Measurements from ENCODE around the gene ITIH5.

The ITIH5 gene

DNA sequence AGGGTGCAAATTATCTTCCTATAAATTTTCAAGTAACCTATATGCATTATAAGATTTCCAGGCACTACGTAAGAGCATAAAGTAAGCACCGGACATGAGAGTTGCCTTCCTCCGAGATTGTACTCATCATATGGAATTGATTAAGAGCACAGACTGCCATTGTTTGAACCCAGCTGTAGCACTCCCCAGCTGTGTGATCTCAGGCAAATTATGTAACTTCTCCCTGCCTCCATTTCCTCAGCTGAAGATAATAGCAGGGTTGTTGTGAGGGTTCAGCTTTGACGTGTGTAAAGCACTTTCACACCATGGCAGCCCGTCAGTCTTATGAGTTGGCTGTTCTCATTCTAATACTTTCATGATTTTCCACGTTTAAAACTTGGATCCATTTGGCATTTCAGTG, 122.6 kb downstream of the ITIH5 start:
- DNase-seq: no peak

DNA sequence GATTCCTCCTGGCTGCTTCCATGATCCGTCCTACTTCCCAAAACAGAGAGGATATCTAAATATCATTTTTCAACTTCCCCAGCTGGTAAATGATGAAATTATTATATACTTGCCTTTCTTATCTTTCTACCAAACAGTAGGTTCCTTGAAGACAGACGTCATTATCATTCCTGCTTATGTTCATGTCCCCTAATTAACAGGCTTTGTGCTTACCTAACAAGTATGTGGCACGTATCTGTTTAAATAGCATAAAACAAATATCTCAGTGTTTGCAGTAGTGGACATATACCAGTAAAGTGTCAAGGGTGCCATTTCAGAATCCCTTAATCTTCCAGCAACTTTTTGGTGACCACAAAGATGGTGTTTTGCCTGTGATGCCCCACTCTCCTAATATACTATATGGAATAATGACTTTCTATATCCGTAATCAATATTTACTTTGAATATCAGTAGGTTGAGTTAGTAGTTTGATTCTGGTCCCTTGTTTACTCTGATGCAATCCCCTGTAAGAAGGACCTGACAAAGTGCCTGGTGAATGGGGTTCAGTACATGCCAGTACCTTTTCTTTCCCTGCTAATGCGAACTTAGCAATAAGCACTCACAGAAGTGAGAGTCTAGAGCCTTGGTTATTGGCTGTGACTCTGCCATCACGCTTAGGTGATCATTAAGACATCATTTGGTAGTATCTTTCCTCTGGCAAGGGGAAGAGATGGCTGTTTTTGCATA, 124.4 kb downstream of the ITIH5 start:
- no peak for DNase-seq

DNA sequence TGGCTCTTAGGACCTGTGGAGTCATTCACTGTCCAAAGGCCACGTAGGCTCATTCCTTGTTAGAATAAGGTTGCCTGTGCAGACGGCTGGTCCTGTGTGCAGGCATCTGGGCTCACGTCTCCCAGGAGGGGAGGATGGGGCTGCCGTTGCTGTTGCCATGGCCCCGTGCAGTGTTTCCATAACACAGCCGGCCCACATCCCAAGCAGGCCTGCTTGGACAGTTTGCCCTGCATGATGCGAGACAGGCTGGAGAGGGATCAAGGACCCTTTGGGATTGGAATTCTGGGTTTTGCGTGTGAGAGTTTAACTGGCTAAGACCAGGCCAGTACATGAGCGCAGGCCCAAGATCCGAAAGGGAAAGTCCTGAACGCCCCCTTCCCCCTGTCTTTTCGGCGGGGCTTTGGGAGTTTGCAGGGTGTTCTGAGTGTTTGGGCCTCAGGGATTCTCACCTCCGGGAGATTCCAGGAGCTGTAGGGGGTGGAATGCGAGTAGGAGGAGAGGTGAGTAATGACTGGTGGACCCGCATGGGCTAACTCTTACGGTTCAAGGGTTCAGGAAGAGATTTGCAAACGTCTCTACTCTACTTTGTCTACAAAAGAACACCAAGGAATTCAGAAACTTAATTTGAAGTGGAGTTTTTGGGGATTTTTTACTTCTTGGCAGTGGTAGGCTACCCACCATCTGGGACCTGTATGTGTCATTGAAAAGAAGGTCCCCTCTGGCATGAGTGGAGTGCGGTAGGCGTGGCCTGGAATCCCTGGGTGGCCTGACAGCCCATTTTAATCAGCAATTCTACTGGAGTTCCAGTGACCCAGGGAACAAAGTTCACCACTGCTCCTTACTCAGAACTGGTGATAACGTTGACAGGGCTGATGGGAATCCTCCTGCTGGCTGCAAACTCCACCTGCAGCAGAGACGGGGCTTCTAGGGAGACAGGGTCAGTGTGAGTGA, 125.4 kb downstream of the ITIH5 start:
- DNase-seq: no peak

DNA sequence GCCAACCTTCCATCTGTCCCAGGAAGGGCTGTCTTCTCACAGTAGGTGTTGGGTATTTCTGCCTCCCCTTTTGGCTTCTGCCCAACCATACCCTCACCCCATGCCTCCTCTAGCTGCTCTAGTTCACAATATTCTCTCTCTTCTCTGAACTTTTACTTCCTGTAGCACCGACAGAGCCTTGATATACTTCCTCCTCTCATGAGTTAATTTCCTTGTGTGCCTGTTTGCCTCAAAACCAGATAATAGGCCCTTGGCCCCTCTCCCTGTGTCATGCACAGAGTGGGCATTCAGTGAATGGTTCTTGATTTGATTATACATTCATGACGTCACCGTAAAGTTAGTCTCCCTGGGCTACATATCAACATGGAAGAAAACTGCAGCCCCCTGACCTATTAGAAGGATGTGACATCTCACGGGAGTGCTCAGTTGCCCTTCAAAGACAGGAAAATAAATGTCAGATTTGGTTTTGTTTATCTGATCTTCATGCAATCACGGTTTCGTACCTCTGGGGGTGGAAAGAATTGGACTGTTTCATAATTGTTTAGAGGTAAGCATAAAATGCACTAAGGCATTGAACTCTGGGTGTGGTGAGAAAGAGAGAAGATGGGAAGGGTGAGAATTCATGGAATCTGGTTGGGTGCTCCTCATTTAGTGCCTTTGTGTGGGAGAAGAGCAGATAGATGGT, 127.7 kb downstream of the ITIH5 start:
- DNase-seq: no peak

DNA sequence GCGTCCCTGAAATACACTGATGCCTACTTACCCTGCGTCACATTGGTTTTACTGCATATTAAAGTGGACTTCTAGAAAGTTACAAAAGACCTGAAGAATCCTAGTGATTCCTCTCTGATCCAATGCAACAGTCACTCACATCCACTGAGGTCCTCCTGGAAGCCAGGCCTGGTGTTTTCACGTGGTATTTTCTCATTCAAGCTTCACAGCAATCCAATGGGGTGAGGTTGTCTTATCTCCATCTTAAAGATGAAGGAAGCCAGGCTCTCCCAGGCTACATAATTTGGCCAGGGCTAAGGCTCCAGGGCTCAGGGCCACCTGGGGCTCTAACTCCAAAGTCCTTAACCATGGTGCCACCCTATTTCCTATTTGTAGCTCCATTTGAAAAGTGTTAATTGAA, 129.6 kb downstream of the ITIH5 start:
- DNase-seq: no peak

DNA sequence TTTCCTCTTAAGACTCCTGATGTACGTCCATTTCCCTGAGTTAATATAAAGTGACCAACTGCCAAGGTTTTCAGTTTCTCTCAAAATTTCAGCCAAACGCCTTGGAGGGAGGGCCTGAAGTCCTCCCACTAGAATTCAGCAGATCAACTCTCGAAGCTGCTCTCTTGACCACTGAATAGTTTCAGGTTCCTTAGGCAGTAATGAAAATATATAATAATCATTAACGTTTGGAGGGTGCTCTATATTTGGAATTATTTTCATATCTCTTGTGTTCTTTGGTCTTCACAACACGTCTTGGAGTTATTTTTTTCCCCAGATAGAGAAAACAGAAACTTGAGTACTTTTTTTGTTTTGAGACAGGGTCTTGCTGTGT, 132.3 kb downstream of the ITIH5 start:
- no peak for DNase-seq

DNA sequence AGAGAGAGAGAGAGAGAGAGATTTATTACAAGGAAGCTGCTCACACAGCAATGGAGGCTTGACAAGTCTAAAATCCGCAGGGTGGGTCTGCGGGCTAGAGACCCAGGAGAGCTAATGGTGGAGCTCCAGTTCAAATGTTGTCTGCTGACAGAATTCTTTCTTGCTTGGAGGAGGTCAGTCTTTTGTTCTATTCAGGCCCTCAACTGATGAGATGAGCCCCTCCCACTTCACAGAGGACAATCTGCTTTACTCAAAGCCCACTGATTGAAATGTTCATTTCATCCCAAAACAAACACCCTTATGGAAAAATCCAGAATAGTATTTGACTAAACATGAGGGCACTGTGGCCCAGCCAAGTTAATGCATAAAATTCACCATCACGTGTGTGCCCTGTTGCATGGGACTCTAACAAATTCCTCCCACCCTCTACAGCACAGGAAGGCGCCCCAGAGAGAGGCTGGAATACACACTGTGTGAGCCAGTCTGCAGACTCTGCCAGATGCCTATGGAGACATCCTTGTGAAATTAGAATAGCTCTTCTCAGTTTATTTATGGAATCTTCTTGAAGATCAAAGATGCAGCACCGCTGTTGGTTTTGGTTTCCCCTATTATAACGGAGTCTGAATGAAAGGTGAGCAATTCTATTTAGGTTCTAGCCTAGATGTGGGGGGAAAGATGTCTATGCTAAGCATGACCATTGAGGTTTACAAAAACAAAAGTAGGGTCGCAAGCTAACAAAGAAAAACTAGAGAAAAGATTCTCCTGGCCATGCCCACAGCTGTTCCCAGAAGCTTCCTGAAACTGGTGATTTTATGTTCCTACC, 132.9 kb downstream of the ITIH5 start:
- DNase-seq: no peak

DNA sequence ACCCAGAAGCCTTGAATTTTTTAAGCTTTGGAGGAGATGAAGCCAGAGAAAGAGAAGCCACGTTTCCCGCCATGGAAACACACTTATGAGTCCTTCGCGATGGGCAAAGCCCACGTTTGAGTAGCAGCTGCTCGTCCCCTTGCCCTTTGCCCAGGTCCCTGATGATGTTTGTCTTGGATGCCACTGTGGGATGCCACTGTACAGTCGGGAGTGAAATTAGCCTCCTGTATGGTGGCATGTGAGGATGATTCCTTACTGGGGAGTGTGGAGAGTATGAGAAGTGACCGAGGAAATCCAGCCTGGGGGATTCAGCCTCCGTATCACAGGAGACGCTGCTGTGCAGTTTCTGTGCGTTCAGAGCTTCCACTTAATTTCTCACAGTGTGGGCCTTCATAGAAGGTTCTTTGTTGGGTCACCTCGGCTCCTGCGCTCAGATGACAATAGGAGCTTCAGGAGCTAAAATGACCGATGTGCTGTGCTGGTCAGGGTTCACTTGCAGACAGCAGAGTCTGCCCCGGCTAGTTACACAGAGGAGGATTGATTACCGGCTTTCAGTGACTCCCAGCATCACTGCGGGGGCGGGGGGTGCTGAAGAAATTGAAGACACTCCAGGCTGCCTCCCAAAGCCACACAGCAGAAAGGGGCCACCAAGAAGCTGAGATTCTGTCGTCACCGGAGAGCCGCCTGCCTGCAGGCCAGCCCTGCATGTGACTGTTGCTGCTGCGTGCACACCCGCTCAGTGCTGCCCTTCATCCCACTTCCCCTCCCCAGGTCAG, 133.9 kb downstream of the ITIH5 start:
- no peak for DNase-seq

DNA sequence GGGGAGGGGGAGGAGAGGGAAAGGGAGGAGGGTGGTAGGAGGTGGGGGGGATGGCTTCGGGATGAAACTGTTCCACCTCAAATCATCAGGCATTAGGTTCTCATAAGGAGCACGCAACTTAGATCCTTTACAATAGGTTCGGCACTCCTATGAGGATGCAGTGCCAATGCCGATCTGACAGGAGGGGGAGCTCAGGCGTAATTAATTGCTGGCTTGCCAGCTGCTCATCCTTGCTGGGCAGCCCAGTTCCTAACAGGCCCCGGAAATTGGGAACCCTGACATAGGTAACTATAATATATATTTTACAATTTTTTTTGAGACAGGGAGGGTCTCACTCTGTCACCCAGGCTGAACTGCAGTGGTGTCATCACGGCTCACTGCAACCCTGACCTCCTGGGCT, 137.1 kb downstream of the ITIH5 start:
- DNase-seq: no peak

DNA sequence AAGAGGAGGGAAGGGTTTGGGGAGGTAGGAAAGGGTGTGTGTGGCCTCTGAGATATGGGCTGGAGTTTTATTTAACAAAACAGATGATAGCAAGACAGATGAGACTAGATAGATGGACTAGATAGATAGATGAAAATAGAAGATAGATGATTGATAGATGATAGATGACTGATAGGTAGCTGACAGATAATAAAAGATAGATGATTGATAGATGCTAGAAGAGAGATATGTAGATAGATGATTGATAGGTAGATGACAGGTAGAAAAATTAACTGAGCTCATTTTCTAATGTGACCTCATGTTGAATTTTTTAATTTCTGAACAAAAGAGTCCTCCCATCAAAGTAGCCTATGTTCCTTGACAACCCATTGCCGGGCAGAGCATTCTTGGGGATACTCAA, 139.3 kb downstream of the ITIH5 start:
- no peak for DNase-seq

DNA sequence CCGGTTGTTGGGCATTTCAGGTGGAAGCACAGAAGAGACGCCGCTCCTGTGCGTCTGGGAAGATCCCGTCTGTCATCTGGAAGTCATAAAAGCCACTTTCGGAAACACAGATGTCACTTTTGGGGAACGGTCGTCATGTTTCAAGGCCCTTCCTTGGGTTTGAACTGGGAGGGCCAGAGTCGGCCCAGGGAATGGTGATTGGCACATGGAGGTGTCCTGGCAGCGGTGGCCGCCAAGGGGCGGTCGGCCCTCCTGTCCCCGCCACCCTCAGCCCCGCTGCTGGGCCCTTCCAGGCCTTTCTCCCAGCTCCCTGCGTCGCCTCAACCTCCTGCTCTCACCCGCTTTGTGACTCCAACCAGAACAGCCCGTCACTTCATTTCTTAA, 140.8 kb downstream of the ITIH5 start:
- DNase-seq: no peak

DNA sequence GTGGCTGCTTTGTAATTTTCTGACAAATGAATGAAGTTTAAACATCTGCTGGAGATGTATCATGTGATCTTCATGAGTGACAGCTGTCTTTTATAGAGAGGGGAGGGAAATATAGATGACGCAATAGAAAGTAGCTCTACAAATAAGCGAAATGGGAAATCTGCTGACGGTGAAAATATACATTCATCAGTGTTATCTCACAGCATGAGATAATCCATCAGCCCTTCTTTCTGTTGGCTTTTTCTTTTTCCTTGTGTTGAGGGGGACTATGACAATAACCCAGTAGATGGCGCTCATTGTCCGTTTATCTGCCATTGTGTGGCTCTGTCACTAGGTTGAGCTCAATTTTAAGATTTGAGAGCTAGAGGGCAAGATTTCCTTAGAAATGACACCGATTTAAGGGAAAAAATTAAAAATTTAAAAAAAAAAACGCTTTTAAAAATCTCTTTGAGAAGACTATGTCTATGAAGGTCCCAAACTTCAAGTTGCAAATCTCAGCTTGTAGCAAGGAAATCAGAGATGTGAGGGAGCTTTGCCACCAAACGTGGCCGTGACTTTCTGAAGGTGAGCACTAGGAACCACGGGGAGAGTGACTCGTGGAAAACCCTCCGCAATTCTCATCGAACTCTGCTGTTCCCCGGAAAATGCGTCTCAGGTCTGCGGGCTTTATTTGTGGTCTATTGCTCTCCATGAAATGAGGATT, 141.3 kb downstream of the ITIH5 start:
- peak; percentile 17 for DNase-seq

DNA sequence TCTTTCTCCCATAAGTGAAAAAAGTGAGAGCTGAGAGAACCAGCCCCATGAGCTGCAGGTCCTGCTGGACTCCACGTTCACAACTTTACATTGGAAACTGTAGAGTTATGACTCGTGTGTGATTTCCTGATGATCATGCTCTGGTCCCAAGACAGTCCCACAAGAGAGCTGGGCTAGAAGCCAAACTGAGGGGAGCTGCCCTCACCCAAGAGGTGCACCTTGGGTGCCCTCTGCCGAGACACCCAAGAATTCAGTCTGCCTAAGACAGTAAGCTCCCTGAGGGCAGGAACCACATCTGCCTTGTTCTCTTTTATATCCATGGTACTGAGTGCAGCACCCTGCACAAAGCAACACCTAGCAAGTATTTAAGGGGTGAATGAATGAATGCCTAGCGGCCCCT, 143.1 kb downstream of the ITIH5 start:
- no peak for DNase-seq

DNA sequence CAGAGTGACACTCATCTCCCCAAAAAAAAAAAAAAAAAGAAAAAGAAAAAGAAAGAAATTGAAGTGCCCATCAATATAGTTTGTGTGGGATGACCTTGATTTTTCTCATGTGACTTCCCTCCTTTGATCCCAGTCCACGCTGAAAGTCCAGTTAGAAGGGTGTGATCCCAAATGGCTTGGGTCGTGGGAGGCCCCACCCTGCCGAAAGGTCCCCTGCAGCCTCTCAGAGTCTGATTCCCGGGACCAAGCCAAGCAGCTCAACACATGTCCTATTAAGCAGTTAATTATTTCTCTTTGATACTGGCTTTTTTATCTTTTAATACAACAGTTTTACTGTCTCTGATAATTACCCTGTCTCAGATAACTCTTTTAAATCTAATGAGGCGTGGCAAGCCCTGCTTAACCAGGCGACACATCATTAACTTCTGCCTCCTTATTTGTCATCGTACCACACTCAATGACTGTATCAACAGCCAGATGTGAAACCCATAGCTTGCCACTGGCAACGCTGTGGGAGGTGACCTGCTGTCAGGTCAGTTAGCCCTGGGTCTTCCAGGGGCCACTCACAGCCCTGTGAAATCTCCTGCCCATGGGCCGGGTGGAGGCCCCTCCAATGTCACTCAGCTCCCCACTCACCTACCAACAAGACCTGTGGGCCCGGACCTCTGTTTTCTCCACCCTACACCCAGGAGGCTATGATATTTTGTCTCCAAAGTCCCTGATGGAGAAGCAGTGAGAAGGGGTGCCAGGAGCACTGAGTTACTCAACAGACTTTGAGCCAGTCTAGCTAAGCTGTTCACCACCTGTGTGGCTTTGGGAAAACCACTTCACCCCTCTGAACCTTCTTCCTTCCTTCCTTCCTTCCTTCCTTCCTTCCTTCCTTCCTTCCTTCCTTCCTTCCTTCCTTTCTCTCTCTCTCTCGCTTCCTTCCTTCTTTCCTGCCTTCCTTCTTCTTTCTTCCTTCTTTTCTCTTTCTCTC, 146.0 kb downstream of the ITIH5 start:
- DNase-seq: no peak

DNA sequence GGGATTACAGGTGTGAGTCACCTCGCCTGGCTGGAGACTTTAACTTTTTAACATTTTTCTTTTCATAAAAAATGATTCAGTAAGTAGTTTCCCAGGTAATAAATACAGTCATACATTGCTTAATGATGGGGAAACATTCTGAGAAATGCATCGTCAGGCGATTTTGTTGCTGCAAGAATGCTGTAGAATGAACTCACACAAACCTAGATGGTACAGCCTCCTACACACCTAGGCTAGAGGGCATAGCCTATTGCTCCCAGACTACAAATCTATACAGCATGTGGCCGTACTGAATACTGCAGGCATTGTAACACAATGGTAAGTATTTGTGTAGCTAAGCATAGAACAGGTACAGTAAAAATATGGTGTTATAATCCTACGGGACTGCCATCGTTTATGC, 147.4 kb downstream of the ITIH5 start:
- DNase-seq: no peak

DNA sequence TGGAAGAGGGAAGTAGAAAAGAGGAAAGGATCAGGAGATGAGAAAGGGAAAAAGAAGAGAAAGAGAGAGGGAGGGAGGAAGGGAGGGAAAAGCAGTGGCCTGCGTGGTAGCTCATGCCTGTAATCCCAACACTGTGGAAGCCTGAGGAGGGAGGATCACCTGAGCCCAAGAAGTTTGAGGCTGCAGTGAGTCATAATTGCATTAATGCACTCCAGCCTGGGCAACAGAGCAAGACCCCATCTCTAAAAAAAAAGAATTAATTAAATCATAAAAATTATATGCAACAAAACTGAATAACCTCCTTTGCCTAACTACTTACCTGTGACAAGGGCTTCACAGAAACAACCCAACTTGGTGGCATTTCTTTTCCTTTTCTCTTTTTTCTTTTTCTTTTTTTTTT, 148.1 kb downstream of the ITIH5 start:
- no peak for DNase-seq

DNA sequence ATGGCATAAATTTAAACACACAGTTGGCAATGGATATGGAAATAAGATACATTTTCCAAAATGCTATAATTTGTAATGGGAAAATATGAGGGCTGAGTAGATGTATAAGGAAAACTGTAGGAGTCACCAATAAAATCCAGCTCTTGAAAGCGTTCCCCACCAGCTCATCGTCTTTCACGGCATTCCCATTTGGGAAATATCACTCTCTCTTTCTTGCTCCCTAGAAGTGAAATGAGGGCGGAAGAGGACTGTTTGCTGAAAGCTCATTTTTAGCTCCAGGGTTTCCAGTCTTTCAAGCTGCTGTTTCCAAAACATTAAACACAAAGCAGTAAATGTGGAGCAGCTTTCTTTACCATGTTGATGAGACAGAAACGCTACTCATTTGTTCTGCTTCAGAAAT, 151.3 kb downstream of the ITIH5 start:
- no peak for DNase-seq

DNA sequence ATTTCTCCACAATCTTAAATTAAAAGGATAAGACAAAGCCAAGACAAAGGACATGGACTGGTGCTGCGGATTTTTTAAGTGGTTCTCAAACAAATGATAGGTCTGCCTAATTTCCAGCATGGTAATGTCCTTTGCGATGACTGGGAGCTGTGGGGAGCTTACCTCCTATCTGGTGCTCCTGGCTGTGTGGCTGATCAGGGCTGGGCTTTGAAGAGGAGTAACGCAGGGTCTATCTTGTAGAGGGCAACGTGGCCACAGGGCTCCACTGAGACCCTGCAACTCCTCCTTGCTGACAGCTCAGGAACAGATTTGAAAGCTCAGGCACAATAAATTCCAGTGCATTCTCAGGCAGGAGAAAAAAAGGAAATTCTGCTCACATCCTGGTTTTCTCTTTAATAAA, 152.8 kb downstream of the ITIH5 start:
- DNase-seq: no peak

DNA sequence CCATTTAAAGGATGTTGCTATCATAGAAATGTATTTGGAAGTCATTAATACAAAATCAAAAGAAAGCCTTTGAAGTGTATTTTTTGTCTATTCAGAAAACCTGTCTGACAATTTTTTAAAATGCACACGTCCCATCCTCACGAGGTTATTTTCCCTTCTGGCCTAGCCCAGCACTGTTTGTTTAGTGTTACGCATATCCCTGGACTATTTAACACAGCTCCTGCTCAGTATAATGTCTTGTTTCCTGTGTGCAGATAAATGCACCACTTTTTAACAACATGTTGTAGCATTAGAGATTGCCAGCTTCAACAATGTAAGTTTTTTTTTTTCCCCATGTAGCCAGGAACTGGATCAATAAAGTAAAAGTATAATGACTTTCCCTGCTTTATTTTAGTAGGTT, 153.3 kb downstream of the ITIH5 start:
- no peak for DNase-seq

DNA sequence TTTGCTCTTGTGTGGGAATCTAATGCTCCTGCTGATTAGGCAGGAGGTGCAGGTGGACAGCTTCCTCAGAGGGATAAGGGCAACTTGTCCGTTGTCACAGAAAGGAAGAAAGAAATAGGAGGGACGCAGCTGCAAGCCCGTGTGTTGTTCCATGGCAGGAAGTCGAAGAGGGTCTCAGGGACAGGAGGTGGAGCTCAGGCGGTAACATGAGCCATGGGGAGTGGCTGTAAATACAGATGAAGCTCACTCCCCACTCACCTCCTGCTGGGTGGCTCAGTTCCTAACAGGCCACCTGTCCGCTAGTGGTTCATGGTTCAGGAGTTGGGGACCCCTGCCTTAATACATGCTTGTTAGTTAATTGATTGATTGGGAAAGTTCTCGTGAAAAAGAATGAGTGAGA, 154.3 kb downstream of the ITIH5 start:
- no peak for DNase-seq

Data from stimulated activated naive CD4-positive, alpha-beta T cell treated with Interleukin-2 at 50 U/mL for 16 hours (primary cell).